Middle frontal gyrus (tissue), 1 donor: ENCODE data around the gene EPN1.

Source experiments
- DNase-seq: peaks from one replicate; pipeline ENCODE4 v3.0.0-alpha.2; 2015; ENCODE audit warnings: low spot score; ENCODE audit errors: extremely low spot score

EPN1 gene

DNA sequence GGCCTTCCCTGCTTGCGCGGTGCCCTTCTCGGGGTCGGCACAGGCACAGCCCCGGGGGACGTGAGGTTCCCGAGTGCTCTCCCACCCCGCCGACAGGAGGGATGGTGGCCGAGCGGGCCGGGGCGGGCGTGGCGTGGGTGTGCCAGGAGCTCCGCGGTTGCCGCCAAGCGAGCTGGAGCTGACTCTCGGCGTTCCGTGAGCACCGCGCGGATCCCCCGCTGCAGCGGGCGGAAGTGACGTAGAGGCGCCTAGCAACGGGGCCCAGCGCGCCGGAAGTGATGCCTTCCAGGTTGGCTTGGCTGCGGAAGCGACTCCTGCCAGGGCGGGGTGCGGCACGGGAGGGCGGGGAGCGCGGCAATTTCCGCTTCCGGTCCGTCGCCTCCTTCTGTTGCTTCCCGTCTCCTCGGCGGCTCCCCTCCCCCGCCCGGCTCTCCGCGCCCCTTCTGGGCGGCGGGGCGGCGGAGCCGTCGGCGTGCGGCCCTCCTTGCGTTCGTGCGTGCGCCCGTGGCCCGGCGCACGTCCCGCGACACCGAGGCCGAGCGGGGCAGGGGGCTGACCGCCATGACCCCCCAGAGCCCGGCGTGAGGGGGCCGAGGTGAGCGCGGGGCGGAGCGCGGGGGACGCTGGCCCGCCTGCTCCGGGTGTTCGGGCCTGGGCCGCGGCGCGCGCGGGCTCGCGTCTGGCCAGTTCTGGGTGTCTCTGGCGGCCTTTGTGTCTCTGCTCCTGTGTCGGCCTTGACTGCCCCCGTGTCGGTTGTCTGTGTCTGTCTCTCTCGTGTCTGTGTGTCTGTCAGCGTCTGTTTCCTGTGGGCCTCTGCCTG is at the start of gene EPN1:
Gene EPN1 (plus strand): TSS at position 386 of the 820 bp plus-strand sequence. CDS start 3,402 bp downstream, outside the sequence.
- DNase-seq: peak; percentile 92

DNA sequence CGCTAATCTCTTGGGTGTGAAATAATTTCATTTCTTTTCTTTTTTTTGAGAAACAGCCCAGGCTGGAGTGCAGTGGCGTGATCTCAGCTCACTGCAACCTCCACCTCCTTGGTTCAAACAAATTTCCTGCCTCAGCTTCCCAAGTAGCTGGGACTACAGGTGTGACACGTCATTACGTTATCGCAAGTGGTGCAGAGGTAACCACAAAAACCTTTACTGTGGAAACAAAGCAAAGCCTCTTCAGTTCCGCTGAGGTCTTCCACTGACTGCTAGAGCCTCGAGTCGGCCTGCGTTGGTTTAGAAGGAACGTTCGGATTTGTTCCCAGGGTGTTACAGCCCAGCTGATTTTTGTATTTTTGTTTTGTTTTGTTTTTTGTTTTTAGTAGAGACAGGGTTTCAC is 48.7 kb upstream of the EPN1 start:
- DNase-seq: no peak

DNA sequence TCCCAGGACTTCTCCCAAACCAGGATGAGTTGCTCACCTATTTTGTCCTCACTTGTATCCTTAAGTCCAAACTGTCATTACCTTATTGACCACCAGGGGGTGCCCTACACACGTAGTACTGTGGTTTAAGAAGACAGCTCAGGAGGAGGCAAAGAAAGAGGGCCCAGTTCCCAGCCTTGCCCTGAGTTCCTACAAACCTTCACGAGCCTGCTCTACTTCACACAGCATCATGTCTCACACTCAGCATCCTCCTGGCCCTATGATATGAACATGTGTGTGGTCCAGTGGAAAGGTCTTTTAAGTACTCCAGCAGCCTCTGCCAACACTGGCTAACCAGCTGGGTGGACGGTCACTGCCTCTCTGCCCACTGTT is 42.6 kb upstream of the EPN1 start:
- peak; percentile 78 for DNase-seq

DNA sequence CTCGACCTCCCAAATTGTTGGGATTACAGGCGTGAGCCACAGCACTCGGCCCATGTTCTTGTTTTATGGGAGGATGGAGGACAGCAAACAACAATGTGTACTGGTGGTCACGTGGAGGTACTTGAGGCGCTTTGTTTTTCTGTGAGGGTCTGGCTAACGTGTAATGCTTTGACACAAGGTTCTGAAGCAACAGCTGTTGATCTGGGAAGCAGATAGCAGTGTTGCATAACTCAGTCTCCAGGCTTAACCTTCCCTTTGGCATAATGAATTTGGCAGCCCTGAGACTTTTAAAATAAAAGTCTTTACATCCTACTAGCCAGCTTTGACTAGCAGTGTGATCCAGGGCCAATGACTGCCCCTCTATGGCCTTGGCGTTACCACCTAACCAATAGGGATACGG is 41.2 kb upstream of the EPN1 start:
- DNase-seq: no peak

DNA sequence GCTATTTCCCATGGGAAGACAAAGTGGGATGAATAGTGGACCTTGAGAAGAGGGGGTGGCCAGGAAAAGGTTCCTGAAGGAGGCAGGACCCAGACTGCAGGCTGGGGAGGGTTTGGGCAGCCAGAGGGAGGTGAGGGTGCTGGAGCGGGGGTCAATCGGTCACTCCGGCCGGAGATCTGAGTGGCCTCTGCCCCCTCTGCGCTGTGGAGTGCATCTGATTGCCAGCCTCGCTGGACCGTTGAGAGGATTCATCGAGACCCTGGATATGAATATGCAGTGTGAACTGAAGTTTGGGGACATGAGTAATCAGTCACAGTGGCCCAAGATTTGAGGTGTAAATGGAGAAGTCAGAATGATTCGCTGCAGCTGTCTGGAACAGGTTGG is 39.7 kb upstream of the EPN1 start:
- DNase-seq: no peak

DNA sequence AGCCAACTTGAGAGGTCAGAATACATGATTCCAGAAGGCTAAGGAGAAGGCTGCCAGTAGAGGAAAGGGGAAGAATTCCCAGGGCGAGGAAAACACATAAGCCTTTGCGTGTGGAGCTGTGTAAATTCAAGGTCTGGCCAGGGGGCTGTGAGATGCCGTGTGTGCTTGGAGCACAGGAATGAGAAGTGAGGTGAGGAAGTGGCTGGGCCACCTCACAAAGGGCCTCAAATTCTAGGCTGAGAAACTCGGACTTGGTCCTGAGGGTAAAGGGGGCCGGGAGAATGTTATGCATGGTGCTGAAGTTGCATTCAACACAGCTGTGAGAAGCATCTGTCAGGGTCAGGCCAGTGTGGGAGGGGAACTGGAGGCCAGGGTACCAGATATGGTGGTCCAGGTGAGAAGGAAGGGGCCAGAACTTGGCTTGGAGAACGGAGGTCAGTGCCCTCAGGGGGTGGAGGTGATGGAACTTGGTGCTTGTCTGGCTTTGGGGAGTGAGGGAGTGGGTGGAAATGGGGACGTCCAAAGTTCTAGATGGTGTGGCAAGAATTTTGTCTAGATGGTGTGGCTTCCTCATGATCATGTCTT is 39.1 kb upstream of the EPN1 start:
- no peak for DNase-seq

DNA sequence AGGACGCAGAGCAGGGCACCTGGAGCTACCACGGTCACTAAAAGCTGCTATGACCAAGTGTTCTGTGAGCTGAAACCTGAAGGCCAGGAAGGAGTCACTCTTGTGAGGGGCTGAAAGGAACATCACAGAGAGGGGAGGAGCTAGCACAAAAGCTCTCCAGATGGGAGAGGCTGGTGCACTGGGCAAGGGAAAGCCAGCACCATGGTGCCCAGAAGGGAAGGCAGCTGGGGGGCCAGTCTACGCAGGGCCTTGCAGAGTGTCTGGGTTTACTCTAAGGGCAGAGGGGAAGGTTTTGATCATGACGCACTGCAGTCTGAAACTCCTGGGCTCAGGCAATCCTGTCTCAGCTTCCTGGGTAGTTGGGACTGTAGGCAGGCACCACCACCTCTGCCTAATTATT is 38.3 kb upstream of the EPN1 start:
- DNase-seq: no peak

DNA sequence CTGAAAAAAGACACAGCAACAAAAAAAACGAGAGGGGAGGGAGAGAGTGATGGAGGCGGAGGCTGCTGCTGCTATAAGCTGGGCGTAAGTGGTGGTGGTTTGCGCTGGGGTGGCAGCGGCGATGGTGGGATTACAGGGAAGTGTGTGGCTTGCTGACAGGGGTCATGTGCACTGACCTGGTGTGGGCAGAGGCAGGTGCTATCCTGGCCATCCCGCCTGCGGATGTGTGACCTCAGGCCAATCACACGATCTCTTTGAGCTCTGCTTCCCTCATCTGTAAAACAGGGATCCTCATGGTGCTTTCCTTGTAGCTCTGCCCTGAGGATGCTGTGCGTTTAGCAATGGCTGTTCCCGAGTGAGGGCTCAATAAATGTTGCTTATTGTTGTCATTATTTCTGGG is 37.5 kb upstream of the EPN1 start:
- DNase-seq: no peak

DNA sequence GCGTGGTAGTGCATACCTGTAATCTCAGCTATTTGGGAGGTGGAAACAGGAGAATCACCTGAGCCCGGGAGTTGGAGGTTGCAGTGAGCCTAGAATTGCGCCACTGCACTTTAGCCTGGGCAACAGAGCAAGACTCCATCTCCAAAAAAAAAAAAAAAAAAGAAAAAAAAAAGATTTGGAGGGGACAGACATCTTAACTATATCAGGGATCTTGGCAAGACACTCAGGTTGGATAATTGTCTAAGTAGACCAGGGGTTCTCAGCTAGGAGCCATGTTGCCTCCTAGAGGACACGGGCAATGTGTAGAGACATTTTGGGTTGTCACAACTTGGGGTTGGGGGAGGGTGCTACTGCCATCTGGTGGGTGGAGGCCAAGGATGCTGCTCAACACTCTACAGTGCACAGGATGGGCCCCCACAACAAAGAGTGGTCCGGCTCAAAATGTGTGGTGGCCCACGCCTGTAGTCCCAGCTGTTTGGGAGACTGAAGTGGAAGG is 36.1 kb upstream of the EPN1 start:
- DNase-seq: no peak

DNA sequence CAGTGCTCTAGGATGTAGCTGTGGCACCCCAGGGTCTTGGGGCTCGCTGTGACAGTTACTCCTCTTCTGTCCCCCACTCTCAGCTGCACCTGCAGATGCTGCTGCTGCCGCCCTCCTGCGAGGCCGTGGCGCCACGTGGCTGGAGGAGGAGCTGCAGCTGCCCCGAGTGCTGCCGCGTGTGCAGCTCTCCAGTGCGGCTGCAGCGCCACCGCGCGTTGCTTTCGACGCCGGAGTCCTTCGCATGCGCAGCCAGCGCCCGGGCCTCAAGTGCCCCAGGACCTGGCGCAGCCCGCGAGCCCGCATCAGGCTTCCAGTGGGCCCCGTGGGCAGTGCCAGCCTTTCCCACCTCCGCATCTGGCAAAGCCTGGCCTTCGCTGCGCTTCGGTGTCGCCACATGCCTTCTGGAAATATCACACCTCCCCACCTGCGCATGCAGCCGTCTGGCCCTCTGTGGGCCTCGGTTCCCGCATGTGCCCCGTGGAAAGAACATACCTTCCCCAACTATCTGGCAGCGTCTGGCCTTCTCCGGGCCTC is 34.9 kb upstream of the EPN1 start:
- DNase-seq: no peak

DNA sequence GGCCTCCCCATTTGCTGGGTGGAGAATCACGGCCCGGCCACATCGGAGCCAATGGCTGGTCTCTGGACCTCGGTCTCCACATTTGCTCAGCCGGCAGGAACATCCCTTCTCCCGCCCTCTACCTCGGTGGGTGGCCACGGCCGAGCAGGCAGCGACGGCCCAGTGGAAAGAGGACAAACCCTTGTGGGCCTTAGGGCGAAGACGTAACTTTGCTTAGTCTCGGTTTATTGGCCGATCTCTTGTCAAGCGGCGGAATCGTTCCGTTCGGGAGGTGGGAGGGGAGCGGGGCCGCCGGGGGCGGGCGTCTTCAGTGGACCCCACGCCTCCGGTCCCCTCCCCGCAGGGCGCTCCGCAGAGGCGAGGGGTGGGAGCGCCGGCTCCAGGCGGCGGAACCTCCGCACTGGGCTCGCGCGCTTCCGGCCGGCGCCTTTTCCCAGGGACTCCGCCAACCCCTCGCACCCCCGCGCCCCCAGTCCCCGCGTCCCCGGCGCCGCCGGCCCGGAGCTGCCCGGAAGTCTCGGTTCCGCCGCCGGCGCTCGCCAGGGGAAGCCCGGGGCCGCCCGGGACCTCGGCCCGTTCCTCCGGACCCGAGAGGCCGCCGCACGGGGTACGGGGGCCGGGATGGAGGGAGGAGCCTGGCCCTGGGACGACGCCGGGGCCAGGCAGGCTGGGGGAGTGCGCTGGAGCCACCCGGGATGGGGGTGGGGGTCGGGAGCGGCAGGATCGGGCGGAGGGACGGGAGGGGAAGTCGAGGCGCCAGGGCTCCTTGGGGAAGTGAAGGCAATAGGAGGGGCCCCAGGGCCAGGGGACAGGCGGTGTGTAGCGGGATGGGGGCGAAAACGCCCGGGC is 34.2 kb upstream of the EPN1 start, which contains the start of gene ZNF580:
Gene ZNF580 (plus strand): TSS at position 426 of the 849 bp plus-strand sequence. CDS start 1,507 bp downstream, outside the sequence.
- DNase-seq: no peak

DNA sequence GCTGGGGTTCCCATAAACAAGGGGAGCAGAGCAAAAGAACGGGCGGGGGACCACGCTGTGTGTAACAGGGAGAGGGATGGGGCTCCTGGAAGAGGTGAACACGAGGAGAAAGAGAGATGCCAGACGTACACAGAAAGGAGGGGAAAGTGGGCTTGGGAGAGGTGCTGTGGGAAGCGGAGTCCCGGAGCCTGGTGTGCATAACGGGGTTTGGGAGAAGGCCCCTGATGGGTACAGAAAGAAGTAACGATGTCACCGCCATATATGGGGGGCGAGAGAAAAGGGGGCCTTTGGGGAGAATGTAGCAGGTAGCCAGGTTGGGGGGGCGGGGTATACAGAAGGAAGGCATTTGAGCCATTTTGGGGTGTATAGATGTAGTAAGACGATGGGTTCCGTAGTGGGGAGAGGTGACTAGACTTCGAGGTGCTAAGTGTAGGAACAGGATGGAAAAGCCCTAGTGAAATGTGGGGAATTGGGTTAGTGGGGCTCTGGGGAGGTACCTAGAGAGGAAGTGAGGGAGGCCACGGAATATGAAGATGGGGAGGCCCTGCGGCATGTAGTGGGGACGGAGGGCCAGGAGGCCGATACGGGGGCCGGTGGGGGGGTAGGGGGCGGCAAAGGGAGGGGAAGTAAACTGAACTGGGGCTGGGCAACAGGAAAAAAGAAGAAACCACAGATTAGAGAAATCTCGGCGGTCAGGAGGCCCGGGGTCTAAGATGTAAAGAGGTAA is 33.4 kb upstream of the EPN1 start:
- DNase-seq: no peak

DNA sequence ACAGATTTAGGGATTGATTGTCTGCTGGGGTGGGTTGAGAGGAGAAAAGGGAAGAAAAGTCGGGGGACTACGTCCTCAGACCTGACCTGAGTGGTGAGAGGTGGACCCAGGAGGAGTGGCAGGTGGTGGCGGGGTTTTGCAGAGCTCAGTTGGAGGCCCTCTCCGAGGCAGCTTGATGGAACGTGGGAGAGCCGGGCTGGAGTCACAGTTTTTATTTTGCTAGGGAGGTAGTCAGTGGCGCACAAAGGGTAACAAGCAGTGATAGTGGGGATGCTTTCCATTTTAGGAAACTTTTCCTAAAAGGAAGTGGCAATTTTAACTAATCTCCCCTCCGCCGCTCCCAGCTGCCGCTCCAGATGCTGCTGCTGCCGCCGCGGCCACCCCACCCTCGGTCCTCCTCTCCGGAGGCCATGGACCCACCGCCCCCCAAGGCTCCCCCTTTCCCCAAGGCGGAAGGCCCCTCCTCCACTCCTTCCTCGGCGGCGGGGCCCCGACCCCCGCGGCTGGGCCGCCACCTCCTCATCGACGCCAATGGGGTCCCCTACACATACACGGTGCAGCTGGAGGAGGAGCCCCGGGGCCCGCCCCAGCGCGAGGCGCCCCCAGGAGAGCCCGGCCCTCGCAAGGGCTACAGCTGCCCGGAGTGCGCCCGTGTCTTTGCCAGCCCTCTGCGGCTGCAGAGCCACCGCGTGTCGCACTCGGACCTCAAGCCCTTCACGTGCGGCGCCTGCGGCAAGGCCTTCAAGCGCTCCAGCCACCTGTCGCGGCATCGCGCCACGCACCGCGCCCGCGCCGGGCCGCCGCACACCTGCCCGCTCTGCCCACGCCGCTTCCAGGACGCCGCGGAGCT is 32.6 kb upstream of the EPN1 start:
- no peak for DNase-seq

DNA sequence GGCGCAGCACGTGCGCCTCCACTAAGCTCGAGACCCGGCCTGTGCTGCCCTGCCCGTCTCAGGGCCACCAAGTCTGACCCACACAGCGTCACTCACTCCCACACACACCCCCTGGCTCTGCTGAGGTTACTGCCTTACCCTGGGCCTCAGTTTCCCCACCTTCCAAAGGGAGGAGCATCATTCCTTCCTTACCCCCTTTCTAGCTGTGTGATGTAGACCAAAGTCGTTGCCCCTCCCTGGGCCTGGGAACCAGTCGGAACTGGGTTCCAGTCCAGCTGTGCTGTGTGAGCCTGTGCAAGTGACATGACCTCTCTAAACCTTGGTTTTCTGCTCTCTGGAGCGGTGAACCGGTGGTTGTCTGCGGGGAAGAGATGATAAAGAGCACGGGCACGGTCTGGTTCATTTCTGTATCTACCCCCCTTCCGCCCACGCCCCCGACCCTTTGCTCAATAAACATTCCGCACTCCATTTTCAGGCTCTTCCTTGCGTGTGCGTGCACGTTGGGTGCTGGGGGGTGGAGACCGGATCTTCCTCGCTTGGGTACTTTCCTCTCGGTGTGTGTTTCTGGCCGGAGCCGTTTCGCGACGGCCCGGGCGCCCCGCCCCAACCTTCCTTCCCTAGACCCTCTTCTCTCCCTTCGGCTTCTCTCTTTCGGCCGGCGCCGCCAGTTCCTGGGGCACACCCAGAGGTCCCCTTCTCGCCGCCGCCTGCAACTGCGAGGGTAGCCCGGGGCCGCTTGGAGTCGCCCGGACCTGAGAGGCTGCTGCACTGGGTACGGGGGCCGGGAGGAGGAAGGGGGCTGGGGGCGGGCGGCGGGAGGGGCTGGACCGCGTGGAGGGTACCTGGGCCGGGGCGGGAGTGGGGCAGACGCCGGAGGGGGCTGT is 31.8 kb upstream of the EPN1 start, which contains the start of gene ZNF581:
Gene ZNF581 (plus strand): TSS at position 647 of the 884 bp plus-strand sequence. CDS start 923 bp downstream, outside the sequence.
- no peak for DNase-seq

DNA sequence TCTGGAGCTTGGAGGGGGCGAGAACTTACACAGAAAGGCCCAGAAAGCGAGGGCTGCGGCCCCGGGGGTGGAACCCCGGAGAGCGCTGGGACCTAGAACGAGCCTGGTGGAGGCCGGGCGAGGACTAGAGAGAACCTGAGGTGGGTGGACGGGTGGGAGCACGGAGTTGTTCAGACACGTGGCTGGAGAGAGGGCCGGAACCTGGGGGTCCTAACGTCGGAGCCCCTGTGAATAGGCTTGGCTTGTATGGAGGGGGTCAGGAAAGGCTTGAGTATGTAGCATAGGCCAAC is 31.2 kb upstream of the EPN1 start:
- no peak for DNase-seq

DNA sequence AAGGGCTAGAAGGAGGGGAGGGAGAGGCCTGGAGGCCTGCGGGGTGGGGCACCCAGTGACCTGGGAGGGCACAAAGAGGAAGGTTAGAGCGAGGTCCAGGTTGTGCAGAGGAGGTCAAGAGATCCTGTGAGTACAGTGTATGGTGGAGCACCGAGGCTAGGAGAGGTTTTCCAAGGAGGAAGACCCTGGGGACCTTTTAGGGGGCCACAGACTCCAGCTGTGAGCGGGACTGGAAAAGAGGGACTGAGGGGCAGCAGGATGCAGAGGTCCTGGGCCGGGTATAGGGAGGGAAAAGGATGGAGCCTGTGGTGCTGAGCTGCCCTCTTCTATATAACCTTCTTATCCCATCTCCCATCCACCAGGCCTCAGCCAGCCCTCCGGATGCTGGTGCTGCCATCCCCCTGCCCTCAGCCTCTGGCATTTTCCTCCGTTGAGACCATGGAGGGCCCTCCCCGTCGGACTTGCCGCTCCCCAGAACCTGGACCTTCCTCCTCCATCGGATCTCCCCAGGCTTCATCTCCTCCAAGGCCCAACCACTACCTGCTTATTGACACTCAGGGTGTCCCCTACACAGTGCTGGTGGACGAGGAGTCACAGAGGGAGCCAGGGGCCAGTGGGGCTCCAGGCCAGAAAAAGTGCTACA is 30.7 kb upstream of the EPN1 start:
- DNase-seq: no peak

DNA sequence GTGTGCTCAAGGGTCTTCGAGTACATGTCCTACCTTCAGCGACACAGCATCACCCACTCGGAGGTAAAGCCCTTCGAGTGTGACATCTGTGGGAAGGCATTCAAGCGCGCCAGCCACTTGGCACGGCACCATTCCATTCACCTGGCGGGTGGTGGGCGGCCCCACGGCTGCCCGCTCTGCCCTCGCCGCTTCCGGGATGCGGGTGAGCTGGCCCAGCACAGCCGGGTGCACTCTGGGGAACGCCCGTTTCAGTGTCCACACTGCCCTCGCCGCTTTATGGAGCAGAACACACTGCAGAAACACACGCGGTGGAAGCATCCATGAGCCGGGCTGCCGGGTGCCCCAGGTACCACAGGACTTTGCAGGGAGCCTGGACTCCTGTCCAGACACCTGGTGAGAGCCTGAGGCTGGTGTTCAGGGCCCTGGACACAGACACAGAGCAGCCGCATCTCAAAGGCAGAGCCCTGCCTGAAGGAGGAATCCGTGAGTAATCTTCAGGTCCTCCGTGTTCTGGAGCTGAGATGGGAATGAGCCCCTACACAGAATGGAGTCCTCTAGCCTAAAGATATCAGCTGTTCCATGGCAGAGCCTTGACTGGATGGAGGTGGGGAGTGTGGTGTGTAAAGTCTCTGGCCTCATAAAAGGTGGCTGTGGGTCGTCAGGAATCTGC is 30.0 kb upstream of the EPN1 start:
- no peak for DNase-seq

DNA sequence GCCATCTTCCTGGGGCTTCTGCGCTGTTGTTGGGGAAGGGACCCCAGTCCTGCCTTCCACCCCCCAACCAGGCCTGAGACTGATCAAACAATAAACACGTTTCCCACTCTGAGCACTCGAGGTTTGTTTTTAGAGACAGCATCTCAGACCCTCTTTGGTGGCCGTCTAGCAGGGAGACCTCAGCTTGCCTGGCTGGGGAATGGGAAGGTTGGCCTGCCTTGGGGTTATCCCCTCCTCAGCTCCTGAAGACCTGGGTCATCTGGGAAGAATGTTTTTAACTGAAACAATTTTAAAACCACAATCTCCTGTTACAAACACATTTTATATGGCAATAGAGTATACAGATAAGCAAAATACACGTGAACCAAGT is 29.5 kb upstream of the EPN1 start:
- no peak for DNase-seq
